ENCODE measurements around the gene UBE2I.

DNA sequence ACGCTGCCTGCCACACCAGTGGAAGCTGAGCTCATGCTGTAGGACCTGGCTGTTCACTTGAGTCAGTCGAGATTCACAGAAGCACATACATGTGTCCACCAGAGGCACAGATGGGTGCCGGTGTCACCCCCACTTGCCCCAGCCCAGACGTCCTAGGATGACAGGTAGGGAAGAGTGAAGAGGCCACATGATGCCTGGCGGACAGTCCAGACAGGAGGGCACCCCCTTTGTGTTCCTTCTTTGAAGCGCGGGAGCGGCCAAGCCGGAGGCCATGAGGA is 8.8 kb downstream of the UBE2I start:
- TF ChIP-seq, protein P1, sequence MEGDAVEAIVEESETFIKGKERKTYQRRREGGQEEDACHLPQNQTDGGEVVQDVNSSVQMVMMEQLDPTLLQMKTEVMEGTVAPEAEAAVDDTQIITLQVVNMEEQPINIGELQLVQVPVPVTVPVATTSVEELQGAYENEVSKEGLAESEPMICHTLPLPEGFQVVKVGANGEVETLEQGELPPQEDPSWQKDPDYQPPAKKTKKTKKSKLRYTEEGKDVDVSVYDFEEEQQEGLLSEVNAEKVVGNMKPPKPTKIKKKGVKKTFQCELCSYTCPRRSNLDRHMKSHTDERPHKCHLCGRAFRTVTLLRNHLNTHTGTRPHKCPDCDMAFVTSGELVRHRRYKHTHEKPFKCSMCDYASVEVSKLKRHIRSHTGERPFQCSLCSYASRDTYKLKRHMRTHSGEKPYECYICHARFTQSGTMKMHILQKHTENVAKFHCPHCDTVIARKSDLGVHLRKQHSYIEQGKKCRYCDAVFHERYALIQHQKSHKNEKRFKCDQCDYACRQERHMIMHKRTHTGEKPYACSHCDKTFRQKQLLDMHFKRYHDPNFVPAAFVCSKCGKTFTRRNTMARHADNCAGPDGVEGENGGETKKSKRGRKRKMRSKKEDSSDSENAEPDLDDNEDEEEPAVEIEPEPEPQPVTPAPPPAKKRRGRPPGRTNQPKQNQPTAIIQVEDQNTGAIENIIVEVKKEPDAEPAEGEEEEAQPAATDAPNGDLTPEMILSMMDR (conservative IDR thresholded peaks at IDR 0.05 in 1 of 2, IDR thresholded peaks at IDR 0.05 in 1 of 2; ENCODE audit: low read depth in 1 of 2, low read length in 2 of 2), result no peak
- no peak for TF ChIP-seq EZH2 (IDR thresholded peaks at IDR 0.05; ENCODE audit: low read length, missing control alignments)

All from fibroblast of lung (primary cell).